ENCODE measurements around the gene CCDC148.
"Not testable (repeated sequence)": the region's sequence is repeated elsewhere in the genome, so short reads cannot be mapped to it uniquely, and the experiment has no call there.

CCDC148 gene

DNA sequence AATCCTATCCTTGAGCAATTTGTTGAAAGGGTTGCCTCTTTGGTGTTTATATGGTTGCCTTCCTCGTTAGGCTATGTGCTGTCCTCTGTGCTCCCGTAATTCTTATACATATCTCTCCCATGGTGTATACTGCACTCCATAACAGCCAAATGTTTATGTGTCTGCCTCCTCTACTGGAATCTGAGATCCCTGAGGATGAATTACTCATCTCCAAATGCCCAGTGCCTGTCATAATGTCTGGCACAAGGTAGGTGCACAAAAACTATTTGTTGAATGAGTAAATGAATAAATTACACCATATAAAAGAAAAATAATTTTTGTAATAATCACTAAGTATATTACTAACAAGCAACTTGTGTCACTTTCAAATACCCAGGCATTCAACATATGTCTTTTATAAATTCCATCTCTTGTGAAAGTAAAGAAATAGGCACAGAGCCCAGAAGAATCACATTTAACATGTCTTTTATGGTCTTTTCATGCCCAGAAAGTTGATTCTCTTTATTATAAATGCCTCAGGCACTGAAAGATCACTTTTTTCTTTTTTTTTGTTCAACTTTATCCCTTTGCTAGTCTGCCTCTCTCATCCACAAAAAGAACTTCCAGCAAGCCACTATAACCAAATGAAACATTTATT lies 164.9 kb downstream of the CCDC148 start:
- DNase-seq (ENCODE audit: low read depth in 2 of 2), result no peak

- no peak for DNase-seq (ENCODE audit: low read depth in 2 of 2)
Observed at GRCh38 chr2:158290225-158290624, 166.3 kb downstream of the CCDC148 start.

DNA sequence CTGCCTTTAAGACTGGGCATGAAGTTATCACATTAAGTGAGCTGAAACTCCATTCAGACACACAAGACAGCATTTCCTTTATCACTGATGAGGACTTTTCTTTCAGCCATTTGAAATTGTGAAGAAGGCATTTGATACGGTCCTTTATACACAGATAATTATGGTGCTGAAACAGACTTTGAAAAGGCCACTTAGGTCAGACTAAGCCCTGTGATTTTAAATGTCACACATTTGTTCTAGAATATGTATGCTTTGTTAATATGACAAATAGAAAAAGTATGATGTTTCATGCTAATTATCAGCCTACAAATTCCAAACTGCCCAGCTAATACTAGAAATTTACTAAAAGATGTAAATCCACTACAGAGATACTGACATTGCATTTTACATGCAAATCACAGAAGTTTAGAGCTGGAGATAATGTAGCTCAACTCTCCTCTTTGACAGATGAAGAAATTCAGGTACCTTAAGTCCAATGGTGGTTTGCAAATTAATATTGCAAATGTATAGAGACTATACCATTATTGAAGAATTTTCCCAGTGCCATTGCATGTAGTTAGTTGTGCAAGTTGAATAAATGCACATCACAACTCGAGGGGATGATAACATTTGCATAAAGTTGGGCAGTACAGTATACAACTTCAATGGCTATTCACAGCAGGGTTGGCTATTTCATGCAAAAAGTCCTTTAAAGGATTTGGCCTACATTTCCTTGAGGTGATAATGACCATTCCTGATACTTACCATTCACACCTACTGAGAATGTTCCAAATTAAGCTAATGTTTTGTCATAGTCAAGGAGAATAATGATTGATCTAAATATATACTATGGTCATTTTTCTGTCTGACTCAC lies 179.7 kb downstream of the CCDC148 start:
- no peak for DNase-seq (ENCODE audit: low read depth in 2 of 2)

DNA sequence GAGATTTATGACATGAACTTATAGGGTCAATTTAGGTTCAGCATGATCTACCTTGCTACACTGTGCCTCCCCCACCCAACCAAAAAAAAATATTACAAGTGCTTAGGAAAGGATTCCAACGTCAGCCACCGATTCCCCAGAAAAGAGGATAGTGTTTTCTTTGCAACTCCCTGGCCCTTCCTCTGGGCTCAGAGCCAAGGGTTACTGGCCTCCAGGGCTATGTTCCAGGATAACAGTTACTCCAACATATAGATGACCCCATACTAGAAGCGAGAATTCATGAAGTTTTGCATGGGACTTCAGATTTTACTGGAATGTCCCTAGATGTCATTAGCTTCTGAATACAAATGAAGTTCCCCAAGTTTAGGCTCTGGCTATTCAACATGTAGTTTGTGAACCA lies 182.8 kb downstream of the CCDC148 start:
- no peak for DNase-seq (ENCODE audit: low read depth in 2 of 2)

DNA sequence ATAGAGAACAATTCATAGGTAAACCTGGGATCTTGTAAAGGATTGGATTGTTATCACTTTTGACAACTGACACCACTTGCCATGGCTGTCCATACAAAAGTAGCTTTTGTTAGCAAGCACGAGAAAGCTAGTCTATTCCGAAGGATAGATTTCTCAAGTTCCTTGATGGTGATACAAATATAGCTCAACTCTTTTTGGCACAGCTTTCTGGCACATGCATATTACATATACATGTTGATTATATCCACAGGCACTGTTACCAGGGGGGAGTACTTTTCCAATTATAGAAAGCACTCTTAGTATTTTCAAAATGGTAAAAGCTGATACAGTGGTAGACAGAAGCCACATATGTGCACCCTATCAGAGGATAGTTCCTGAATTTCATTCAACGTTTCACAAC lies 186.0 kb downstream of the CCDC148 start:
- no peak for DNase-seq (ENCODE audit: low read depth in 2 of 2)

DNA sequence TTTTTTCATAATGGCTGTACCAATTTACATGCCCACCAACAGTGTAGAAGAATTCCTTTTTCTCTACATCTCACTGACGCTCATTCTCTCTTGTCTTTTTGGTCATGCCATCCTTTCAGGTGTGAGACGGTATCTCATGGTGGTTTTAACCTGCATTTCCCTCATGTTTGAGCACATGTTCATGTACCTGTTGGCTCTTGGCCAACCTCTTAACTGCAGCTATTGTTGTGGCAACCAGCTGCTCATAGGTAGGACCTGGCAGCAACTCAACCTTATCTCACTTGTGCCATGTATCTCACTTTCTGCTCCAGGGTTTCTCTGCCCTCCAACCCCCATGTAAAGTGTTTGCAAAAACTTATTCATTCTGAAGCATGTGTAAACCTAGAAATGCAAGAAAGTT lies 187.4 kb downstream of the CCDC148 start:
- DNase-seq (ENCODE audit: low read depth in 2 of 2), result no peak

- DNase-seq (ENCODE audit: low read depth in 2 of 2), result no peak
Observed at GRCh38 chr2:158266111-158266510, 190.4 kb downstream of the CCDC148 start.

DNA sequence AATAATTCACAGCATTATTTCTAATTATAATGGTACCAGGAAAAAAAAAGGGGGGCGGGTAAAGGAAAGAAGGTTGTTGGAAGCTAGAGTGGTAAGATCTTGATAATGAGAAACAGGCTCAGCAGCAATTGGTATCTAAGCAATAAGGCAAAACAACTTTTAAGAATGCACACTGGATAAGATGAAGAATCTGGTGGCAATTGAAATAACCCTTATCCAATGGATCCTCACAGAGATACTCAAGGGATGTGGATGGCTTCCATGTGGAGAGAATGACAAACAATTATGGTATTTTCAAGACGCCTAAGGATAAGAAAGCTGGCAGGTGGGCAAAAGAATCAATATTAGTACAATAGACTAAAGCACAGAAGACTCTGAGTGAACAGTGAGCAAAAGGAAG lies 201.3 kb downstream of the CCDC148 start:
- DNase-seq (ENCODE audit: low read depth in 2 of 2), result no peak

- DNase-seq (ENCODE audit: low read depth in 2 of 2), result no peak
Observed at GRCh38 chr2:158253170-158253569, 203.4 kb downstream of the CCDC148 start.

- no peak for DNase-seq (ENCODE audit: low read depth in 2 of 2)
Observed at GRCh38 chr2:158251356-158251755, 205.2 kb downstream of the CCDC148 start.

DNA sequence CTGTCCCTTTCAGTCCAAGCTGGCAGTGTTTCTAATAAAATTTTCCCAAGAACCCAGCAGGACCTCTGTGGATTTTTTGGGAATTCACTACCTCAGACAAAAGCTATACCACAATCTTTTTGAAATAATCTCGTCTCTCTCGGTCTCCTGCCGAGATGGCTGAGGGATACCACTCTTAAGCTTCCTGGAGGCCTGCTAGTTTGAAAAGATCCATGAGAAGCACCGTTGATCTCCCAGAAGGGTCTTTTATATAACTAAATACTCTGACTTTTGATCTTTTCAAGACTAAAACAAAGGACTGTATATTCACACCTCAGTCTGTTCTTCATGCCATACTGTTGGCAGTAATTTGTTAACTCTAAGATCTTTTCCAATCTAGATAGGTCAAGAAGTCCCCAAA lies 213.2 kb downstream of the CCDC148 start:
- DNase-seq (ENCODE audit: low read depth in 2 of 2), result no peak

DNA sequence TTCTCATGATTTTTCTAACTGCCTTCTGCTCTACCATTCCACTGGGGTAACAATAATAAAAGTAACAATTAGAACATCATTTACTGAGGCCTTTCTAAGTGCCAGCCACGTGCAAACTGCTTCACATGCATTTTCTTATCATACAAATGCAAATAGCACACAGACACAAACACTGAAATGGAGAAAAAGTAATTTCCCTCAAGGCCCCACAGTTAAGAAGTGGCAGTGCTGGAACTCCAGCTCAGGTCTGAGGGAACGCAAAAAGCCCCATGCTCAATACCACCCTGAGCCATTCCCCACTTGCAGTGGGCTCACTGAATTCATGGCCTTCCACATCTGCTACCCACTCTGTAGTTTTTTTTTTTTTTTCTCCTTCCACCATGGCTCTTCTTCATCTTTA lies 214.3 kb downstream of the CCDC148 start:
- DNase-seq (ENCODE audit: low read depth in 2 of 2), result no peak

DNA sequence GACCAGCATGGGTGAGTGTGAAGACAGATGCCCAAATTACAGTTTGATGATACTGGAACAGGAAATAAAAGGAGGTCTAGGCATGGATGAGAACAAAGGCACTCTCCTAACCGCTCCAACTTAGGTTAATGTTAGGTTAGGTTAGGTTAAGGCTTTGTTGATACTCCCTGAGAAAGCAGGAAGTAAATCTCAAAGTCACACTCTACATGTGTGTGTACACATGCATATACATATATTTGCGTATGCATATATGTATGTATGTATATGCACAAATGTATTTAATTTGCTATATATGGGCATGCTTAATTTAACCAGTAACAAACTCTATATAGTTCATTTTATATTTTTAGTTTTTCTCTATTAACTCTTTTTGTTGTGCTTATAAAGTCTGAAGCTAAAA lies 215.6 kb downstream of the CCDC148 start:
- DNase-seq (ENCODE audit: low read depth in 2 of 2), result no peak

GRCh38 chr2:158239271-158239670 lies 217.3 kb downstream of the CCDC148 start:
- no peak for DNase-seq (ENCODE audit: low read depth in 2 of 2)

DNA sequence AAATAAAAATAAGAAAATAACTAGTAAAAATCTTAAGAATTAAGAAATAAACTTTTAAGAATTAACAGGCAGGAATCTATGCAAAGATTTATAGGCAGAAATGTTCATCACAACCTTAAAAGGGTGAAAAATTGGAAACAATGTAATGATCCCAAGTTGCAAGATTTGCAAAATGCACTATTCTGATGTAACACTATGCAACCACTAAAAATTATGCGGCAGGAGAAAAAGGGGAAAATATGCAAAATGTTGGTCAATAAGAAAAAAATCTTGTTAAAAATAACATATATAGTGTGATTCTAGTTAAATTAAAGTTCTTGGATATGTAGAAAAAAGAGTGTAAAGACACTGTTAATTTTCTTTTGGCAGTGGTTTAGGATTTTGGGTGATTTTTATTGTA lies 222.1 kb downstream of the CCDC148 start:
- DNase-seq (ENCODE audit: low read depth in 2 of 2), result no peak

DNA sequence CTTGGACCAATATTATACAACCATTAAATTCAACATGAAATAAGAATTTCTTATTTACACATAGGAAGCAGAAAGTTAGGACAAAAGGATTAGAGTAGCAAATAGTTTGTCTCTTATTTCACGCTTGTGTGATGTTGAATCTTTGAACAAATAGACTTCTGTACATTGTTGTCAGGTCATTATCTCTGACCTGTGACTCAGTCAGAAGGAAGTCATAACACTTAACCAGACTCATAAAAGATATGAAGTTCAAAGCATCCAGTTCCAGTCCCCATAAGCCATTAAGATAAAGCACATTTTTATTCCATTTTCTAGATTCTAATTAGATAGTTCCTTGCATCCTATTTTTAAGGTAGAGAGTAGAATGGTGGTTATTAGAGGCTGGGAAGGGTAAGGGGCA lies 224.1 kb downstream of the CCDC148 start:
- no peak for DNase-seq (ENCODE audit: low read depth in 2 of 2)

DNA sequence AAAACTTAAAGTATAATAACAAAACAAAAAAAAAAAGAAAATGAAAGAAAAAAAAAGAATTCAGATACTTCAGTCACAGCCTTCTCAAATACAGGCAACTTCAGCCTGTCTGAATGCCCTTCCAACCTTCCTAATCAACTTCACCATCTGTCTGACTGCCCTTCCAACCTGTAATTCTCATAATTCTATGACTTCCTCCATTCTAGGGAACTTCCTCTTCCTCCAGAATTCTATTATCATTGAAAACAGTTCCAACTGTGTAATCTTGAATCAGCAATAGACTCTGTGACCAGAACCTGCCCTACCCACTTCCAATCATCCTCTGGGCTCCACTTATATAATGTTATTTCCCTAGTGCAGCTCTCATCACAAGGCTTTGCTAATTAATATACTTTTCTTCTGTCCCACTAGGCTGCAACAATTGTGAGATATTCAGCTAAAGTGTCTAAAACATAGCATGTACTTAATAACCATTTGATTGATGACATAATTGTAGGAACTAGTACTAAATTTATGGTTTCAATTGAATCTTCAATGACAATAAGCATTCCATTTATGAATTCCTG lies 227.5 kb downstream of the CCDC148 start:
- DNase-seq (ENCODE audit: low read depth in 2 of 2), result no peak

- not testable (repeated sequence) for DNase-seq (ENCODE audit: low read depth in 2 of 2)
Observed at GRCh38 chr2:158223066-158223465, 233.5 kb downstream of the CCDC148 start.

GRCh38 chr2:158221063-158222020 lies 235.2 kb downstream of the CCDC148 start:
- DNase-seq (ENCODE audit: low read depth in 2 of 2), result no peak

DNA sequence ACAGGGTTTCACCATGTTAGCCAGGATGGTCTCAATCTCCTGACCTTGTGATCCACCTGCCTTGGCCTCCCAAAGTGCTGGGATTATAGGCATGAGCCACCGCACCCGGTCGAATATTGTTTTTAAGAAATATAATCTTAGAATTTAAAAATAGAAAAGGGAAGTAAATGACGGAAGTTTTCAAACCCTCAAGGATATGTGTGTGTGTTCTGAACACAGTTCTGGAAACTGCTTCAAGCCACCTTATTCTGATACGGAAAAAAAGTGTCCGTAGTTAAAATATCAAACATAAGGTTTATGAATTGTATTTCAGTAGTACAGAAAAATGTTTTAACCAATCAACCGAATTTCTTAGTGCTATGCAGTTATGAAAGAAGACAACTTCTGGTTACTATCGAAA lies 239.0 kb downstream of the CCDC148 start:
- no peak for DNase-seq (ENCODE audit: low read depth in 2 of 2)

GRCh38 chr2:158214431-158214830 lies 242.1 kb downstream of the CCDC148 start:
- DNase-seq (ENCODE audit: low read depth in 2 of 2), result no peak

- DNase-seq (ENCODE audit: low read depth in 2 of 2), result no peak
Observed at GRCh38 chr2:158213773-158214172, 242.8 kb downstream of the CCDC148 start.
